ENCODE measurements around the gene KRTAP9-2.
"Not testable (repeated sequence)": the region's sequence is repeated elsewhere in the genome, so short reads cannot be mapped to it uniquely, and the experiment has no call there.

KRTAP9-2 gene
- total RNA-seq, result 0 to 0.11 (median 0) reads per million in 17 experiments

GRCh38 chr17:41226598-41227095 lies at the start of gene KRTAP9-2:
TSS of gene KRTAP9-2 (plus strand) at chr17:41226648. CDS start at chr17:41226655, 7 bp downstream.
- not testable (repeated sequence) for DNase-seq

- peak in 3 of 4 experiments; percentile 16 to 52 (median 18) for DNase-seq
Observed at GRCh38 chr17:41176744-41177387, 49.6 kb upstream of the KRTAP9-2 start.

- DNase-seq, result no peak
Observed at GRCh38 chr17:41177727-41178271, 48.6 kb upstream of the KRTAP9-2 start, which contains the start of gene KRTAP4-2. TSS of gene KRTAP4-2 (minus strand) at chr17:41178221. CDS start at chr17:41178164, 57 bp downstream.

- DNase-seq, result peak; percentile 50 to 81 (median 68)
Observed at GRCh38 chr17:41178341-41178740, 48.1 kb upstream of the KRTAP9-2 start.

GRCh38 chr17:41178843-41179616 lies 47.4 kb upstream of the KRTAP9-2 start:
- DNase-seq, result no peak

GRCh38 chr17:41184480-41184961 lies 41.9 kb upstream of the KRTAP9-2 start, which contains the start of gene KRTAP4-1:
TSS of gene KRTAP4-1 (minus strand) at chr17:41184911. CDS start at chr17:41184854, 57 bp downstream.
- no peak for DNase-seq

GRCh38 chr17:41185001-41185400 lies 41.4 kb upstream of the KRTAP9-2 start:
- DNase-seq, result no peak

- no peak for DNase-seq
Observed at GRCh38 chr17:41186872-41187271, 39.6 kb upstream of the KRTAP9-2 start.

- not testable (repeated sequence) for DNase-seq
Observed at GRCh38 chr17:41189837-41190318, 36.6 kb upstream of the KRTAP9-2 start, which contains the start of gene KRTAP9-1. TSS of gene KRTAP9-1 (plus strand) at chr17:41189887. CDS start at chr17:41189887, 0 bp downstream.

- DNase-seq, result no peak
Observed at GRCh38 chr17:41190328-41190727, 36.1 kb upstream of the KRTAP9-2 start.

GRCh38 chr17:41196068-41196467 lies 30.4 kb upstream of the KRTAP9-2 start:
- DNase-seq, result no peak

GRCh38 chr17:41199421-41200078 lies 26.9 kb upstream of the KRTAP9-2 start:
- DNase-seq, result no peak

GRCh38 chr17:41211845-41212466 lies 14.5 kb upstream of the KRTAP9-2 start:
- DNase-seq, result no peak

GRCh38 chr17:41212524-41213169 lies 13.8 kb upstream of the KRTAP9-2 start:
- DNase-seq, result no peak

- DNase-seq, result no peak
Observed at GRCh38 chr17:41215681-41216080, 10.8 kb upstream of the KRTAP9-2 start.

- DNase-seq, result no peak
Observed at GRCh38 chr17:41223821-41224220, 2.6 kb upstream of the KRTAP9-2 start.

- DNase-seq, result no peak
Observed at GRCh38 chr17:41226051-41226450, 397 bp upstream of the KRTAP9-2 start.

- DNase-seq, result no peak
Observed at GRCh38 chr17:41230094-41230493, 3.6 kb downstream of the KRTAP9-2 start.

- no peak for DNase-seq
Observed at GRCh38 chr17:41231731-41232130, 5.3 kb downstream of the KRTAP9-2 start.

- not testable (repeated sequence) for DNase-seq
Observed at GRCh38 chr17:41232399-41233105, 6.1 kb downstream of the KRTAP9-2 start, which contains the start of gene KRTAP9-3. TSS of gene KRTAP9-3 (plus strand) at chr17:41232449. CDS start at chr17:41232502, 53 bp downstream.
